ENCODE results near the gene PLTP.

Gene PLTP

DNA sequence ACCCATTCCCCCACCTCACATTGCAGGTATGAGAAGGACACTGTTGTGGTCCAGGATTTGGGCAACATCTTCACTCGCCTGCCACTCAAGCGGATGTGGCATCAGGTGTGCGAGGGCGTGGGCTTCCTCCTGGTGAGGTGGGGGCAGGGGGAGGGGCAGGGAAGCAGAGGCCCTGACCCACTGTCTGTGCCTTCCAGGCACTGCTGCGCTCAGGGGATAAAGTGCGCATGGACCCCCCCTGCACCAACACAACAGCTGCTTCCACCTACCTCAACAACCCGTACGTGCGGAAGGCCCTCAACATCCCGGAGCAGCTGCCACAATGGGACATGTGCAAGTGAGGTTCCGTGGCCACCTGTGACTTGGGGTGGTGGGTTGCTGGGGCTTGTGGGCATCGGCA is 17.2 kb downstream of the PLTP start:
- TF ChIP-seq, protein P1, sequence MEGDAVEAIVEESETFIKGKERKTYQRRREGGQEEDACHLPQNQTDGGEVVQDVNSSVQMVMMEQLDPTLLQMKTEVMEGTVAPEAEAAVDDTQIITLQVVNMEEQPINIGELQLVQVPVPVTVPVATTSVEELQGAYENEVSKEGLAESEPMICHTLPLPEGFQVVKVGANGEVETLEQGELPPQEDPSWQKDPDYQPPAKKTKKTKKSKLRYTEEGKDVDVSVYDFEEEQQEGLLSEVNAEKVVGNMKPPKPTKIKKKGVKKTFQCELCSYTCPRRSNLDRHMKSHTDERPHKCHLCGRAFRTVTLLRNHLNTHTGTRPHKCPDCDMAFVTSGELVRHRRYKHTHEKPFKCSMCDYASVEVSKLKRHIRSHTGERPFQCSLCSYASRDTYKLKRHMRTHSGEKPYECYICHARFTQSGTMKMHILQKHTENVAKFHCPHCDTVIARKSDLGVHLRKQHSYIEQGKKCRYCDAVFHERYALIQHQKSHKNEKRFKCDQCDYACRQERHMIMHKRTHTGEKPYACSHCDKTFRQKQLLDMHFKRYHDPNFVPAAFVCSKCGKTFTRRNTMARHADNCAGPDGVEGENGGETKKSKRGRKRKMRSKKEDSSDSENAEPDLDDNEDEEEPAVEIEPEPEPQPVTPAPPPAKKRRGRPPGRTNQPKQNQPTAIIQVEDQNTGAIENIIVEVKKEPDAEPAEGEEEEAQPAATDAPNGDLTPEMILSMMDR (IDR thresholded peaks at IDR 0.05; ENCODE audit: low read depth, low read length, missing control alignments), result no peak
- DNase-seq (ENCODE audit: extremely low read depth, low read depth), result no peak
- no peak overlapping the region for H3K4me3 ChIP-seq (replicated peaks; ENCODE audit: low read depth, low read length)

DNA sequence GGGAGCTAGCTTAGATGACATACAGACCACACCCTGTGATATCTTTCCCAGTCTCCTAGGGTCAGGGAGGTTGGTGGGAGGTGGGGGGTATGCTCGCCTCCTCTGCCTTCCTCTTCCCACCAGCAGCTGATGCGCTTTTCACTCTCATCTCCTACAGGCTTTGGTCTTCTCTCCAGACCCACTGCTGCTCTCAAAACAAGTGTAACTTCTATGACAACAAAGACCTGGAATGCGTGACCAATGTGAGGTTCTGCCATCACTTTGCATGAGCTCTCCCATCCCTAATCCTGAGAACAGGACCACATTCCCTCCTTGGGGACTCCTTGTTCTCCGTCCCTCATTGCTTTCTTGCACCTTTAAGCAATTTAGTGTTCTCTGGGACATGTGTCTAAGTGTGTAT is 18.1 kb downstream of the PLTP start:
- TF ChIP-seq, protein P1 (IDR thresholded peaks at IDR 0.05; ENCODE audit: low read depth, low read length, missing control alignments), result no peak
- no peak overlapping the region for H3K4me3 ChIP-seq (replicated peaks; ENCODE audit: low read depth, low read length)
- no peak for DNase-seq (ENCODE audit: extremely low read depth, low read depth)

- TF ChIP-seq, protein P1 (IDR thresholded peaks at IDR 0.05; ENCODE audit: low read depth, low read length, missing control alignments), result no peak
- peak overlapping the region; percentile 80 for H3K4me3 ChIP-seq (replicated peaks; ENCODE audit: low read depth, low read length)
- DNase-seq (ENCODE audit: extremely low read depth, low read depth), result no peak
Observed at GRCh38 chr20:45892828-45893500, 19.0 kb downstream of the PLTP start.

DNA sequence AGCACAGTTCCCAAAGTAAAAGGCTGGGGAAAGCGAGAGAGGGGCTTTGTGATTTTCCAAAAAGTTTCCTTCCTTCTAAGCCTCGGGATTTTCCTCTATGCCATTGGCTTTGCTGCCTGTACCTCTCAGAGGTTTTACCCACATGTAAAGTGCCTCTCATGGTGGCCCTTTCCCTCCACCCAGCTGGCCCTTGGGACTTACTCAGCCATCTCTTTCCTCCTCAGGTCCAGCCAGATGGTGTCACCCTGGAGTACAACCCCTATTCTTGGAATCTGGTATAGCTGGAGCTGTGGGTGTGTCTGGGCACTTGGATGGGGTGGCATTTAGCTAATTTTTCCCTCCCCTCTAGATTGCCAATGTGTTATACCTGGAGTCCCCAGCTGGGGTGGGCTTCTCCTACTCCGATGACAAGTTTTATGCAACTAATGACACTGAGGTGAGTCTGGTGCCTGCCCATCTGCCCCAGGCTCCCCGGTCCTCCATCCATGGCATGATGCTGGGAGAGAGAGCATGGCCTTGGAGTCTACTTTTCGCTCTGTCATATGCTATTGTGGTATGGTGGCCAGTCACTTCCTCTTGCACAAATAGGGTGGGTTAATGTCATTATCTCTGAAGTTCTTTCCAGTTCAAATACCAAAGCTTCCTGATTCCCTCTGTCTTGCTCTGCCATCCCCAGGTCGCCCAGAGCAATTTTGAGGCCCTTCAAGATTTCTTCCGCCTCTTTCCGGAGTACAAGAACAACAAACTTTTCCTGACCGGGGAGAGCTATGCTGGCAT is 19.7 kb downstream of the PLTP start:
- H3K4me3 ChIP-seq (replicated peaks; ENCODE audit: low read depth, low read length), result peak overlapping the region; percentile 80
- DNase-seq (ENCODE audit: extremely low read depth, low read depth), result no peak
- TF ChIP-seq, protein P1 (IDR thresholded peaks at IDR 0.05; ENCODE audit: low read depth, low read length, missing control alignments), result peak; percentile 25

DNA sequence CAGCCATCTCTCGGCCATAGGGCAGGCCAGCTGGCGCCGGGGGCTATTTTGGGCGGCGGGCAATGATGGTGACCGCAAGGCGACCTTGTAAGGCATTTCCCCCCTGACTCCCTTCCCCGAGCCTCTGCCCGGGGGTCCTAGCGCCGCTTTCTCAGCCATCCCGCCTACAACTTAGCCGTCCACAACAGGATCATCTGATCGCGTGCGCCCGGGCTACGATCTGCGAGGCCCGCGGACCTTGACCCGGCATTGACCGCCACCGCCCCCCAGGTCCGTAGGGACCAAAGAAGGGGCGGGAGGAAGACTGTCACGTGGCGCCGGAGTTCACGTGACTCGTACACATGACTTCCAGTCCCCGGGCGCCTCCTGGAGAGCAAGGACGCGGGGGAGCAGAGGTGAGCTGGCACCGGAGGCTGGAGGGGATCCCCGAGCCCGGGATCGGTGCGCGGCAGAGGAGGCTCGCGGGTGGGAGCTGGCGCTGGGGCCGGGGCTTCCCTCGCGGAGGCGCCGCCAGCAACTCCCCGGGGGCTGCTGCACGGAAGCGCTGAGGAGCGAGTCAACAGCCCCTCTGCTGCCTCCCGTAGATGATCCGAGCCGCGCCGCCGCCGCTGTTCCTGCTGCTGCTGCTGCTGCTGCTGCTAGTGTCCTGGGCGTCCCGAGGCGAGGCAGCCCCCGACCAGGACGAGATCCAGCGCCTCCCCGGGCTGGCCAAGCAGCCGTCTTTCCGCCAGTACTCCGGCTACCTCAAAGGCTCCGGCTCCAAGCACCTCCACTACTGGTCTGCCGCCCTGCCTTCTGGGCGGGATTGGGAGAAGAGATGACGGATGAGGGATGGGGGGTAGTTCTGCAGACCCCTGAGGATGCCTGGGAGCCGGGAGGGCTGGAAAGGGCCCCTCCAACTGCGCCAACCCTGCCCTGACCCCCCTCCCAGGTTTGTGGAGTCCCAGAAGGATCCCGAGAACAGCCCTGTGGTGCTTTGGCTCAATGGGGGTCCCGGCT is 20.7 kb downstream of the PLTP start, which contains the start of the genes CTSA and NEURL2:
Gene CTSA (plus strand): TSS at position 351 of the 999 bp plus-strand sequence. CDS start 234 bp downstream, at position 585.
Gene NEURL2 (minus strand): TSS at position 224 of the 999 bp plus-strand sequence. CDS start 217 bp downstream, at position 7.
- H3K4me3 ChIP-seq (replicated peaks; ENCODE audit: low read depth, low read length), result peak within 1 kb of the TSS; percentile 80
- DNase-seq (ENCODE audit: extremely low read depth, low read depth), result no peak
- TF ChIP-seq, protein P1 (IDR thresholded peaks at IDR 0.05; ENCODE audit: low read depth, low read length, missing control alignments), result no peak

All from HFF-Myc (cell line).